HL-60 (cell line): ENCODE data around the gene LHX4.

Source experiments
- GABPA ChIP-seq: IDR thresholded peaks from 2 replicates; pipeline ENCODE4 v1.6.1; 2012; ENCODE audit warnings: low read depth
- POLR2AphosphoS5 ChIP-seq: IDR thresholded peaks from 2 replicates; pipeline ENCODE4 v1.6.1; 2012; ENCODE audit warnings: low read depth
- REST ChIP-seq: IDR thresholded peaks from 2 replicates; pipeline ENCODE4 v1.6.1; 2012; ENCODE audit warnings: low read depth; ENCODE audit not compliant: insufficient replicate concordance
- SPI1 ChIP-seq: IDR thresholded peaks from 2 replicates; pipeline ENCODE4 v1.6.1; 2012; ENCODE audit warnings: low read depth, mild to moderate bottlenecking, borderline replicate concordance
- TF ChIP-seq, protein P1 (sequence below): IDR thresholded peaks from one replicate; pipeline ENCODE4 v1.5.1; 2011; ENCODE audit warnings: low read length, control low read depth, inconsistent platforms; ENCODE audit not compliant: insufficient read depth

- TF ChIP-seq, protein P1, sequence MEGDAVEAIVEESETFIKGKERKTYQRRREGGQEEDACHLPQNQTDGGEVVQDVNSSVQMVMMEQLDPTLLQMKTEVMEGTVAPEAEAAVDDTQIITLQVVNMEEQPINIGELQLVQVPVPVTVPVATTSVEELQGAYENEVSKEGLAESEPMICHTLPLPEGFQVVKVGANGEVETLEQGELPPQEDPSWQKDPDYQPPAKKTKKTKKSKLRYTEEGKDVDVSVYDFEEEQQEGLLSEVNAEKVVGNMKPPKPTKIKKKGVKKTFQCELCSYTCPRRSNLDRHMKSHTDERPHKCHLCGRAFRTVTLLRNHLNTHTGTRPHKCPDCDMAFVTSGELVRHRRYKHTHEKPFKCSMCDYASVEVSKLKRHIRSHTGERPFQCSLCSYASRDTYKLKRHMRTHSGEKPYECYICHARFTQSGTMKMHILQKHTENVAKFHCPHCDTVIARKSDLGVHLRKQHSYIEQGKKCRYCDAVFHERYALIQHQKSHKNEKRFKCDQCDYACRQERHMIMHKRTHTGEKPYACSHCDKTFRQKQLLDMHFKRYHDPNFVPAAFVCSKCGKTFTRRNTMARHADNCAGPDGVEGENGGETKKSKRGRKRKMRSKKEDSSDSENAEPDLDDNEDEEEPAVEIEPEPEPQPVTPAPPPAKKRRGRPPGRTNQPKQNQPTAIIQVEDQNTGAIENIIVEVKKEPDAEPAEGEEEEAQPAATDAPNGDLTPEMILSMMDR, result no peak
- no peak for TF ChIP-seq POLR2AphosphoS5
- TF ChIP-seq GABPA, result no peak
- no peak for TF ChIP-seq SPI1
- no peak for TF ChIP-seq REST
These were observed 52.5 kb downstream of the LHX4 start for GRCh38 chr1:180282401-180283044.
